A673 (cell line): ENCODE results near the gene SLC2A9.

Experiments
- EZH2 ChIP-seq: fragments of 200-600 bp; sonication (generic); IDR thresholded peaks from 2 replicates; pipeline ENCODE4 v1.6.1; 2017; ENCODE audit warnings: borderline replicate concordance, low read depth, mild to moderate bottlenecking, mixed read lengths, antibody characterized with exemption, low read length; ENCODE audit not compliant: poor library complexity, severe bottlenecking
- TF ChIP-seq, protein P1 (sequence below): fragments of 300-800, 200-600 bp; sonication (generic); conservative IDR thresholded peaks from 2 replicates; pipeline ENCODE4 v1.5.1; 2017; ENCODE audit warnings: low read depth, mild to moderate bottlenecking, antibody characterized with exemption, low read length, moderate library complexity, mixed read lengths

DNA sequence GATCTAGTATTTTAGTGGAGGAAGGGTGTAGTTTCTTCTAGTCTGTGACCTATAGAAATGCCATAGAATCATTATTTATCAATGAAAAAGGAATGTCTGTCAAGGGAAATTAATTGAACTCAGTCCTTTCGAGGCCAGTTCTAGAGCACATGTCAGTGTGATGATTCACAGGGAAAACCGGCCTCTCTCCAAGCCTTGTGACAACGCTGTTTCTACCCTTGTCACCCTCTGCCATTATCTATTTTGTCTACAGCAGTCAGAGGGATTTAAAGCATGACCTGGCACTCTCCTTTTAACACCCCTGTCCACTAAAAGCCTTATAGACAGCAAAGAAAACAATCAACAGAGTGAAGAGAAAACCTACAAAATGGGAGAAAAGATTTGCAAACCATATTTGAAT lies 120.0 kb downstream of the SLC2A9 start:
- TF ChIP-seq, protein P1, sequence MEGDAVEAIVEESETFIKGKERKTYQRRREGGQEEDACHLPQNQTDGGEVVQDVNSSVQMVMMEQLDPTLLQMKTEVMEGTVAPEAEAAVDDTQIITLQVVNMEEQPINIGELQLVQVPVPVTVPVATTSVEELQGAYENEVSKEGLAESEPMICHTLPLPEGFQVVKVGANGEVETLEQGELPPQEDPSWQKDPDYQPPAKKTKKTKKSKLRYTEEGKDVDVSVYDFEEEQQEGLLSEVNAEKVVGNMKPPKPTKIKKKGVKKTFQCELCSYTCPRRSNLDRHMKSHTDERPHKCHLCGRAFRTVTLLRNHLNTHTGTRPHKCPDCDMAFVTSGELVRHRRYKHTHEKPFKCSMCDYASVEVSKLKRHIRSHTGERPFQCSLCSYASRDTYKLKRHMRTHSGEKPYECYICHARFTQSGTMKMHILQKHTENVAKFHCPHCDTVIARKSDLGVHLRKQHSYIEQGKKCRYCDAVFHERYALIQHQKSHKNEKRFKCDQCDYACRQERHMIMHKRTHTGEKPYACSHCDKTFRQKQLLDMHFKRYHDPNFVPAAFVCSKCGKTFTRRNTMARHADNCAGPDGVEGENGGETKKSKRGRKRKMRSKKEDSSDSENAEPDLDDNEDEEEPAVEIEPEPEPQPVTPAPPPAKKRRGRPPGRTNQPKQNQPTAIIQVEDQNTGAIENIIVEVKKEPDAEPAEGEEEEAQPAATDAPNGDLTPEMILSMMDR: no peak
- TF ChIP-seq EZH2: no peak
